K562 (cell line): ENCODE results near the gene HPS4. TPM values are rescaled to one million over a fixed set of nuclear protein-coding genes. Genes with fewer than 3 reads are reported as not detected.

ENCODE experiments used
- ILF3 ChIP-seq: fragments of 450-650 bp; IDR thresholded peaks from 2 replicates; pipeline ENCODE4 v1.6.1; 2018; ENCODE audit warnings: antibody characterized with exemption, mild to moderate bottlenecking, moderate library complexity, borderline replicate concordance
- KAT8 ChIP-seq: fragments of 450-650 bp; IDR thresholded peaks from 2 replicates; pipeline ENCODE4 v1.6.1; 2016; ENCODE audit warnings: low read depth, mild to moderate bottlenecking
- MXI1 ChIP-seq: IDR thresholded peaks from 2 replicates; pipeline ENCODE4 v1.6.1; 2011; ENCODE audit warnings: low read depth, mild to moderate bottlenecking, improper control_type of control experiment, low read length
- POLR2B ChIP-seq: fragments of 450-650 bp; IDR thresholded peaks from 2 replicates; pipeline ENCODE4 v1.6.1; 2018; ENCODE audit warnings: low read depth; ENCODE audit not compliant: partially characterized antibody
- SREBF2 ChIP-seq: sonication (generic); formaldehyde crosslinking; IDR thresholded peaks from 2 replicates; pipeline ENCODE4 v1.4.0; 2020; ENCODE audit warnings: mild to moderate bottlenecking, missing genetic modification reagents
- ZFX ChIP-seq: sonication (generic); formaldehyde crosslinking; IDR thresholded peaks from 2 replicates; pipeline ENCODE4 v1.8.0; 2022; ENCODE audit warnings: mild to moderate bottlenecking, missing genetic modification reagents, moderate library complexity
- polyA plus RNA-seq, 8 experiments: library from polyadenylated mRNA; depleted of rRNA in 4 of 8; stranded (reverse) in 5 of 8; unstranded in 3 of 8; fragments of >200 nt; fragmentation: Nextera tagmentation in 2 of 8; fragmentation: Illumina TruSeq in 1 of 8; extraction: Ambion mirVana in 2 of 8; extraction: Trizol in 1 of 8; gene quantifications; 2 replicates each; pipeline versions ENCODE4 v1.2.1 to v1.2.3, GENCODE V29; 2011 to 2014; ENCODE audit warnings: inconsistent platforms in 1 of 8, missing spikeins in 1 of 8
- total RNA-seq, 7 experiments: library from RNA; depleted of rRNA in 6 of 7; stranded (reverse); fragments of >200 nt in 6 of 7; fragmentation: Illumina TruSeq in 2 of 7; extraction: Trizol in 2 of 7; gene quantifications; 2 replicates each; pipeline versions ENCODE4 v1.2.1 to v1.2.3, GENCODE V29; 2011 to 2021; ENCODE audit warnings: low replicate concordance in 1 of 7
- TF ChIP-seq, protein P1 (sequence below): sonication (generic); formaldehyde crosslinking; IDR thresholded peaks from 2 replicates; pipeline ENCODE4 v1.8.0; 2023; ENCODE audit warnings: missing genetic modification reagents, mild to moderate bottlenecking, borderline replicate concordance
- TF ChIP-seq, protein P2 (sequence below): IDR thresholded peaks from 3 replicates; pipeline ENCODE4 v1.6.1; 2011; ENCODE audit warnings: borderline replicate concordance, mild to moderate bottlenecking; ENCODE audit not compliant: insufficient read length, insufficient read depth
- TF ChIP-seq, protein P3 (sequence below): fragments of 250-450 bp; sonication (Bioruptor Pico); IDR thresholded peaks from 2 replicates; pipeline ENCODE4 v1.5.0; 2022; ENCODE audit warnings: mild to moderate bottlenecking
- TF ChIP-seq, protein P4 (sequence below), 2 experiments: IDR thresholded peaks; 2 replicates each; pipeline ENCODE4 v1.6.1; 2011; ENCODE audit warnings: borderline replicate concordance in 1 of 2, control low read depth in 1 of 2, low read depth in 1 of 2, low read length in 1 of 2, mild to moderate bottlenecking in 1 of 2, mixed read lengths in 1 of 2, moderate library complexity in 1 of 2; ENCODE audit not compliant: insufficient read depth in 1 of 2, insufficient read length in 1 of 2, poor library complexity in 1 of 2, severe bottlenecking in 1 of 2; ENCODE audit errors: extremely low read depth in 1 of 2

Gene HPS4
- total and polyA plus RNA-seq, 9 of the 15 experiments (the other 6 are each of a cell fraction or from before 2014, with no cell fraction given), result 12.8 to 29.2 (median 25.3) TPM

DNA sequence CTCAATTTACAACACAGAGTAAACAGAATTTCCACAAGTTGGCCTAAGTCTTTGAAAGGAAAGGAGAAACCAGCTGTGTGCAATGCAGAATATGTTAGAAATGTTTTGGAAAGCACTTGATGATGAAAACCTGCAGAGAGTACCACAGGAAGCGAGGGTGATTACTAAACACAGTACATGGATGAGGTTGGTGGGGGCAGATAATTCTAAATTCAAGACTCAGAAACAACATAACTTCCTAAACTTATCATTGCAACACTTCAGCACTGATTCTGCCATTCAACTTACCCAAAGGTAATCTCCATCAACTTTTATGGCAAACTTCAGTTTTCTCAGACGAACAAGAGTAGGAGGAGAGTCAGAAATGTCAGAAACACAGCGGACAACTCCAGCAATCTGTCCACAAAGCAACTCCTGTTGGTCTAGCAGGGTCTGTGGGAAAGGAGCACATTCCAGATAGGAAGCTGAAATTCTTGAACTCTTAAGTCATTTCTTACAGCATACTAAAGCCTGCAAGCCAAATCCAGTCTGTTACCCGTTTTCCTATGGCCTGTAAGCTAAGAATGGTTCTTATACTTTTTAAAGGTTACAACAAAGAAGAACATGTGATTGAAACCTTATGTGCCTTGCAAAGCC is 6.8 kb downstream of the HPS4 start (continued):
- TF ChIP-seq, protein P1, sequence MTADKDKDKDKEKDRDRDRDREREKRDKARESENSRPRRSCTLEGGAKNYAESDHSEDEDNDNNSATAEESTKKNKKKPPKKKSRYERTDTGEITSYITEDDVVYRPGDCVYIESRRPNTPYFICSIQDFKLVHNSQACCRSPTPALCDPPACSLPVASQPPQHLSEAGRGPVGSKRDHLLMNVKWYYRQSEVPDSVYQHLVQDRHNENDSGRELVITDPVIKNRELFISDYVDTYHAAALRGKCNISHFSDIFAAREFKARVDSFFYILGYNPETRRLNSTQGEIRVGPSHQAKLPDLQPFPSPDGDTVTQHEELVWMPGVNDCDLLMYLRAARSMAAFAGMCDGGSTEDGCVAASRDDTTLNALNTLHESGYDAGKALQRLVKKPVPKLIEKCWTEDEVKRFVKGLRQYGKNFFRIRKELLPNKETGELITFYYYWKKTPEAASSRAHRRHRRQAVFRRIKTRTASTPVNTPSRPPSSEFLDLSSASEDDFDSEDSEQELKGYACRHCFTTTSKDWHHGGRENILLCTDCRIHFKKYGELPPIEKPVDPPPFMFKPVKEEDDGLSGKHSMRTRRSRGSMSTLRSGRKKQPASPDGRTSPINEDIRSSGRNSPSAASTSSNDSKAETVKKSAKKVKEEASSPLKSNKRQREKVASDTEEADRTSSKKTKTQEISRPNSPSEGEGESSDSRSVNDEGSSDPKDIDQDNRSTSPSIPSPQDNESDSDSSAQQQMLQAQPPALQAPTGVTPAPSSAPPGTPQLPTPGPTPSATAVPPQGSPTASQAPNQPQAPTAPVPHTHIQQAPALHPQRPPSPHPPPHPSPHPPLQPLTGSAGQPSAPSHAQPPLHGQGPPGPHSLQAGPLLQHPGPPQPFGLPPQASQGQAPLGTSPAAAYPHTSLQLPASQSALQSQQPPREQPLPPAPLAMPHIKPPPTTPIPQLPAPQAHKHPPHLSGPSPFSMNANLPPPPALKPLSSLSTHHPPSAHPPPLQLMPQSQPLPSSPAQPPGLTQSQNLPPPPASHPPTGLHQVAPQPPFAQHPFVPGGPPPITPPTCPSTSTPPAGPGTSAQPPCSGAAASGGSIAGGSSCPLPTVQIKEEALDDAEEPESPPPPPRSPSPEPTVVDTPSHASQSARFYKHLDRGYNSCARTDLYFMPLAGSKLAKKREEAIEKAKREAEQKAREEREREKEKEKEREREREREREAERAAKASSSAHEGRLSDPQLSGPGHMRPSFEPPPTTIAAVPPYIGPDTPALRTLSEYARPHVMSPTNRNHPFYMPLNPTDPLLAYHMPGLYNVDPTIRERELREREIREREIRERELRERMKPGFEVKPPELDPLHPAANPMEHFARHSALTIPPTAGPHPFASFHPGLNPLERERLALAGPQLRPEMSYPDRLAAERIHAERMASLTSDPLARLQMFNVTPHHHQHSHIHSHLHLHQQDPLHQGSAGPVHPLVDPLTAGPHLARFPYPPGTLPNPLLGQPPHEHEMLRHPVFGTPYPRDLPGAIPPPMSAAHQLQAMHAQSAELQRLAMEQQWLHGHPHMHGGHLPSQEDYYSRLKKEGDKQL (CRISPR knock-in tag), result no peak
- TF ChIP-seq MXI1 (no peak), SREBF2 (no peak), POLR2B (no peak), ILF3 (no peak), ZFX (CRISPR knock-in tag) (no peak), KAT8 (no peak)
- TF ChIP-seq, protein P2, sequence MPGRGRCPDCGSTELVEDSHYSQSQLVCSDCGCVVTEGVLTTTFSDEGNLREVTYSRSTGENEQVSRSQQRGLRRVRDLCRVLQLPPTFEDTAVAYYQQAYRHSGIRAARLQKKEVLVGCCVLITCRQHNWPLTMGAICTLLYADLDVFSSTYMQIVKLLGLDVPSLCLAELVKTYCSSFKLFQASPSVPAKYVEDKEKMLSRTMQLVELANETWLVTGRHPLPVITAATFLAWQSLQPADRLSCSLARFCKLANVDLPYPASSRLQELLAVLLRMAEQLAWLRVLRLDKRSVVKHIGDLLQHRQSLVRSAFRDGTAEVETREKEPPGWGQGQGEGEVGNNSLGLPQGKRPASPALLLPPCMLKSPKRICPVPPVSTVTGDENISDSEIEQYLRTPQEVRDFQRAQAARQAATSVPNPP, result no peak
- TF ChIP-seq, protein P3, sequence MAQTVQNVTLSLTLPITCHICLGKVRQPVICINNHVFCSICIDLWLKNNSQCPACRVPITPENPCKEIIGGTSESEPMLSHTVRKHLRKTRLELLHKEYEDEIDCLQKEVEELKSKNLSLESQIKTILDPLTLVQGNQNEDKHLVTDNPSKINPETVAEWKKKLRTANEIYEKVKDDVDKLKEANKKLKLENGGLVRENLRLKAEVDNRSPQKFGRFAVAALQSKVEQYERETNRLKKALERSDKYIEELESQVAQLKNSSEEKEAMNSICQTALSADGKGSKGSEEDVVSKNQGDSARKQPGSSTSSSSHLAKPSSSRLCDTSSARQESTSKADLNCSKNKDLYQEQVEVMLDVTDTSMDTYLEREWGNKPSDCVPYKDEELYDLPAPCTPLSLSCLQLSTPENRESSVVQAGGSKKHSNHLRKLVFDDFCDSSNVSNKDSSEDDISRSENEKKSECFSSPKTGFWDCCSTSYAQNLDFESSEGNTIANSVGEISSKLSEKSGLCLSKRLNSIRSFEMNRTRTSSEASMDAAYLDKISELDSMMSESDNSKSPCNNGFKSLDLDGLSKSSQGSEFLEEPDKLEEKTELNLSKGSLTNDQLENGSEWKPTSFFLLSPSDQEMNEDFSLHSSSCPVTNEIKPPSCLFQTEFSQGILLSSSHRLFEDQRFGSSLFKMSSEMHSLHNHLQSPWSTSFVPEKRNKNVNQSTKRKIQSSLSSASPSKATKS (CRISPR knock-in tag), result no peak
- TF ChIP-seq, protein P4, sequence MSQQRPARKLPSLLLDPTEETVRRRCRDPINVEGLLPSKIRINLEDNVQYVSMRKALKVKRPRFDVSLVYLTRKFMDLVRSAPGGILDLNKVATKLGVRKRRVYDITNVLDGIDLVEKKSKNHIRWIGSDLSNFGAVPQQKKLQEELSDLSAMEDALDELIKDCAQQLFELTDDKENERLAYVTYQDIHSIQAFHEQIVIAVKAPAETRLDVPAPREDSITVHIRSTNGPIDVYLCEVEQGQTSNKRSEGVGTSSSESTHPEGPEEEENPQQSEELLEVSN (IDR thresholded peaks at IDR 0.05; ENCODE audit: borderline replicate concordance in 1 of 2, extremely low read depth in 1 of 2, insufficient read depth in 1 of 2, insufficient read length in 1 of 2, low read depth in 1 of 2, low read length in 1 of 2, poor library complexity in 1 of 2, severe bottlenecking in 1 of 2), result no peak
- TF ChIP-seq, all 486 proteins: peak for 0
